Measurements from ENCODE around the gene TUBA8.
"Not testable (repeated sequence)": the region's sequence is repeated elsewhere in the genome, so short reads cannot be mapped to it uniquely, and the experiment has no call there.

The TUBA8 gene

GRCh38 chr22:18130699-18131429, 20.3 kb downstream of the TUBA8 start:
- no peak for DNase-seq (ENCODE audit: low read depth)

DNA sequence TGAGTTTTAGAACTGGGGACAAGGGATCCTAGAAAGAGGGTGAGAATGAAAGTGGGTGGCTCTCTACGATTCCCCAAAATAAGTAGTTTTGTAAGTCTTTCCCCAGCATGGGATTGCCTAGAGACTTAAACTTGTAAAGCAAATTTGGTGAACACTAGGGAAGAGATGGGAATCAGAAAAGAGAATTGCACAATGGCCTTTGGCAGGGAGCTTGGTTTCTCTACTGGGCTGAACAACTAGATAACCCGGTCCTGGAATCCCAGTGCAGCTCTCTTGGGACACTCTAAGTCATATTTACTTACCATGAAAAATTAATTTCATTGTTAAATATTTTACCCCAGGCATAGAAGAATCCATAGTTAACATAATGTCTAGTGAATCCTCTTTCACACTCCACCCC, 22.8 kb downstream of the TUBA8 start:
- DNase-seq (ENCODE audit: low read depth) = no peak

DNA sequence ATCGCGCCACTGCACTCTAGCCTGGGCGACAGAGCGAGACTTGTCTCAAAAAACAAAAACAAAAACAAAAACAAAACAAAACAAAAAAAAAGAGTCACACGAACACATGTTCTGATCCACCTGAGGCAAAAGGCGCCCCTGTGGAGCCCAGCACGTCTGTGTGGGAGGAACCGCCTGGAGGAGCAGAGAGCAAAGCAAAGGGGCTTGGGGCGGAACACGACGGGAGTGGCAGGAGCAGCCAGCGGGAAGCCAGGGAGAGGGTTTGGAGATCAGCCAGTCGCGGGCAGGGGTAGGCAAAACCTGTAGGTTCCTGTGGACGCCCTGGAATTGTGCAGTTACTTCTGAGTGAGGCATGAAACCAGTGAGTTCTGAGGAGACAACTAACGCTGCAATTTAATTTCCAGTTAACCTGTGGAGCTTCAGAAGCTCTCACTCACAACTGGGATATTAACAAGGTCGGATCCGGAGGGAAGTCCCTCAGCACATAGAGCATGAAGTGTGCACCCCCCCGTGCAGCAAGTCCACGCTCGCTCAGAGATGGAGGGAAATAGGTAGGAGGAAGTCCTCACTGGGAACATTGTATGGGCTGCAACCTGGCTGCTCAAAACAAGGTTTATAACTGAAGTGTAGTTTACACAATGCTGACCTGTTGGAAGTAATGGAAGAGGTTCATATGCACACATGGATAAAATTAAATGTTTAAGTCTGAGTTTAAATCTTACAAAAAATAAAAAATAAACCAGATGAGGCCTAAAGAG, 26.1 kb downstream of the TUBA8 start:
- DNase-seq (ENCODE audit: low read depth) = no peak

DNA sequence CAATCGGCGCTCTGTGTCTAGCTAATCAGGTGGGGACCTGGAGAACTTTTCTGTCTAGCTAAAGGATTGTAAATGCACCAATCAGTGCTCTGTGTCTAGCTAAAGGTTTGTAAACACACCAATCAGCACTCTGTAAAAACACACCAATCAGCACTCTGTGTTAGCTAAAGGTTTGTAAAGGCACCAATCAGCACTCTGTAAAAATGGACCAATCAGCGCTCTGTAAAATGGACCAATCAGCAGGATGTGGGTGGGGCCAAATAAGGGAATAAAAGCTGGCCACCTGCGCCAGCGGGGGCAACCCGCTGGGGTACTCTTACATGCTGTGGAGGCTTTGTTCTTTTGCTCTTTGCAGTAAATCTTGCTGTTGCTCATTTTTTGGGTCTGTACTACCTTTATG, 30.4 kb downstream of the TUBA8 start:
- not testable (repeated sequence) for DNase-seq (ENCODE audit: low read depth)

GRCh38 chr22:18144105-18144504, 33.5 kb downstream of the TUBA8 start:
- DNase-seq (ENCODE audit: low read depth) = no peak

DNA sequence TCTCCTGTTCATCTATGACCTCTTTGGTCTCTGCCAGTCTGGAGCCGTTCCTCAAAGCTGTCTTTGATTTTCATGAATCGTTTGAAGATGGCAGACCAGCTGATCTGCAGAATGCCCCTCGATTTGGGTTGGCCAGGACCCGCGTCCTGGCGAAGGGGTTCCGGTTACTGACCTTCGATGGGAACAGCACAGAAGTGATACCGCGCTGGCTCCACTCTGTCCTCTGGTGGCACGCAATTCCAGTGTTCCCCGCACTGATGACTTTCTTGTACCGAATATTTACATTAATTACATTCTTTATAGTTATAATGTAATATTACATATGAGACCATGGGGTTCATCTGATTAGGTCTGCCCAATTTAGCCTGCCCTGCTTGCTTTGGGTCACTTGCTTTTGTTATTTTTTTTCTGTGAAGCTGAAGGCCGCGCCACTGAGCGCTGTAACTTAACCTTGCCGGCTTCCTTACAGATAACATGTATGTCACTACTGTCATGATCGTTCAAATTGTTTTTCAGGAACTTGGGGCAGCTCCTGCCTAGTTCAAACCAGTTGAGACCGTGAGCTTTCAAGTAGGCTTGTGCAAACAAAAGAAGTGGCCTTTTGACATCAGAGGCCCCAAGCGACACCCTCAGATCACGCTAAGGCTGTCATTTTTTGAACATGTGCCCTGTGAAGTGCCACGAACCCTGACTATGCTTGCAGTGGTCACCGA, 35.2 kb downstream of the TUBA8 start:
- no peak for DNase-seq (ENCODE audit: low read depth)

DNA sequence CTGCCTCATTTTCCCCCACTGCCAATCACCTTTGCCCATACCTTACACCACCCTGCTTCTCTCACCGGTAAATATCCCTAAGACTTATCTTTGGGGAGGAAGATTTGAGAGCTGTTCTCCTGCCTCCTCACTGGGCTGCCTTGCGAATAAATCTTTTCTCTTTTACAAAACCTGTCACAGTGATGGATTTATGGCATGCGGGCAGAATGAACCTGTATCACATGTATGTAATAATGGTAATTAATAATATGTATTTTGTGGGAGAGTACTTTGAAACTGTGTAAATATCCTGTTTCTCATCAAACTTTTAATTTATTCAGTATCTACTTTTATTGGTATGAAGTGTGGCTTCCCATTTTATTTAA, 35.8 kb downstream of the TUBA8 start:
- DNase-seq (ENCODE audit: low read depth) = no peak

DNA sequence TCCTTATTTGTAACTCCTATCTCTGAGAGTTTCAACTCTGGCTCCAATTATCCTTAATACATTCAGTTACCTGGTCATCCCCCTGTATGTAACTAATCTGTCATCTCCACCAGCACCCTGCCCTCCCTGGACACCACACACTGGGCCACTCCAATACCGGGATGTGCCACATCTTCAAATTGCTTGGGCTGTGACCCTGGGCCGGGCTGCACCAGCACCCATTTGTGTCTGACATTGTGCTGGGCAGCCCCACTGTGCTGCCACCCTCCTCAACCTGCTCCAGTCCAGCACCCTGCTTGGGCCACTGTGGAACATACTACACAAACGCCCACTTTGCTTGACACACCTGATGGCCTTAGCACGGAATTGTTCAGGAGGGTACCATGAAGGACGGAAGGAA, 37.2 kb downstream of the TUBA8 start:
- no peak for DNase-seq (ENCODE audit: low read depth)

GRCh38 chr22:18148293-18148965, 37.8 kb downstream of the TUBA8 start:
- DNase-seq (ENCODE audit: low read depth) = no peak

DNA sequence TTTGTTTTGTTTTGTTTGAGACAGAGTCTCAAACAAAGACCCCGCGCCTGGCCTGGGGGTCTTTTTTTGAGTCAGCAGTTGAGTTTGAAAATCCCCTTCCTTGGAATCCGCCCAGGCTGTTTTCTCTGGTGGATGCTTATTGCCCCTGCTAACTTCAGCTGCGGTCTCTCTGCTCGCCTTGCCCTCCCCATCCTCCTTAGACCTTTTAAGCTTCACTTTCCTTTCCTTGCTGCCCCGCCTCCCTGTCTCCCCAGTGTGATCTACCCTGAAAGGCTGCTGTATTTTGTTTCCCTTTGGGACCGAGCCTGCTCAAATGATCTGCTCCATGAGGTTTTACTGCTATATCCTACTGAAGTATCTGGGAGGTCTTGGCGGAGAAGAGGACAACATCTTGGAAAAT, 41.9 kb downstream of the TUBA8 start:
- no peak for DNase-seq (ENCODE audit: low read depth)

- no peak for DNase-seq (ENCODE audit: low read depth)
Observed at GRCh38 chr22:18154821-18155390, 44.3 kb downstream of the TUBA8 start.

- not testable (repeated sequence) for DNase-seq (ENCODE audit: low read depth)
Observed at GRCh38 chr22:18155546-18155945, 44.9 kb downstream of the TUBA8 start.

DNA sequence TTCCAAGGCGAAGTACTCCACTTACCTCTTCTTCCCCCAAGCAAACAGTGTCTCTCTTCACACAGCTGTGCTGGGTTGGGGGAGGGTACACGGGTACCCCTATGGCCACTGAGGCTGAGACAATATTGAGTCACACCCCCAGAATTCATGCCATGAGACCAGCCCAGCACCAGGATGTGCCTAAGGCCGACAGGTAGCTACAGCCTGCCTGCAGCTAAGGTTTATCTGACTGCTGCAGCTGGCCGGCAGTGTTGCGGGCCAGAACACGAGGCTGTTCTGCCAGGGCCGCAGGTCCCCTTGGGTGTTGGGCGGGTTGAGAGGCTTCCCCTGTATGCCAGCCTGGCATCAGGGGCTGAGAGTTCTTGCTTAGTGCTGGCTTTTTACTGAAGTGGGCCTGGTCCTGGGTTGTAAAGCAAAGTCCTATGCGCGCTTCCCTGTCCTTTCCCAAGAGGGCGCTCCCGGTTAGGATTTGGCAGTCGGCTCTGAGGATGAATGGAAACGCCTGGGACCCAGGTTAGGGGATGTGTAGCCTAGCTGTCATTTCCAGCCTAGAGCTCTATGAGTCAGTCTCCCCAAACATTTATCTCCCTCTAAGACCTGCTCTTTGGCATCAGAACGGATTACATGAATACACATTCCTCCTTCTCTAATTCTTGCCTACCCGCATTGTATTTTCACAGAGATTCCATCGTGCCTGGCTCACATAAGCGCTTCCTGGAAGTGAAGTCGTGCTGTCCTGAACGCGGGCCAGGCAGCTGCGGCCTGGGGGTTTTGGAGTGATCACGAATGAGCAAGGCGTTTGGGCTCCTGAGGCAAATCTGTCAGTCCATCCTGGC, 46.5 kb downstream of the TUBA8 start:
- peak; percentile 83 for DNase-seq (ENCODE audit: low read depth)

GRCh38 chr22:18157714-18158028, 47.1 kb downstream of the TUBA8 start:
- DNase-seq (ENCODE audit: low read depth) = no peak

- not testable (repeated sequence) for DNase-seq (ENCODE audit: low read depth)
Observed at GRCh38 chr22:18160641-18161040, 50.0 kb downstream of the TUBA8 start.

DNA sequence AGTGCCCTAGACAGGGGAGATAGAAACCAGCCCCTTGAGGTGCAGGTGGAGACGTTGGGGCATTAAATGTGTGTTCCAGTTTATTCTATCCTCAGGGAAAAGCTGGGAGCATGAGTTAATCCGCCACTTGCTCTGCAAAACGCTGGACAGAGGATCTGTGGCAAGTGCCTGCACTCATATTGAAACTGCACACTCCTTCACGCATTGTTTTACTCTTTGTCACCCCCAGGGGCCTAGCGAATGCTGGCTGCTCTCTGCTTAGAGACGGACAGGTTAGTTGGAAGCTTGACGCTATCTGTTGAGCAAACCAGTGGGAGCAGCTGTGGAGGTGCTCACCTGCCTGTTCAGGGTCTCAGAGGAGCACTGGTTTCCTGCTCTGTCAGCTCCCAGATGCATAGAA, 53.2 kb downstream of the TUBA8 start:
- not testable (repeated sequence) for DNase-seq (ENCODE audit: low read depth)

GRCh38 chr22:18164584-18164983, 54.0 kb downstream of the TUBA8 start:
- not testable (repeated sequence) for DNase-seq (ENCODE audit: low read depth)

- not testable (repeated sequence) for DNase-seq (ENCODE audit: low read depth)
Observed at GRCh38 chr22:18165356-18165755, 54.7 kb downstream of the TUBA8 start.

DNA sequence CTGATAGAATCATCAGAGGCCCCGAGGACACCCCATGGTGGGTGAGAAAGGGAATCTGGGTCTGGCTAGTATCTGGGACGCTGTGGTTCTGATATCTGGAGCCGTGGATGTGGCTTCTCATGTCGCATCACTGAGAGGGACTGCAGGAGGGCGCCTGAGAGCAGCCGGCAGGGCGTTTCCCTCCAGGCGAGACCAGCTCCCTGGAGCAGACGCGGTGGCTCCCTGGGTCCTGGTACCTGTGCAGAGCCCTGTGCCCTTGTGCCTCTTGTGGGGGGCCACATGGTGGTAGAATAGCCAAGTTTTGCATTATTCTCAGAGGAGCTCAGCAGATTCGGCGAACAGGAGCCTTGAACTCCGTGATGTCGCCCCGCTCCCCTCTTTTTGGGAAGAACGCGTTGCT, 59.7 kb downstream of the TUBA8 start:
- not testable (repeated sequence) for DNase-seq (ENCODE audit: low read depth)

DNA sequence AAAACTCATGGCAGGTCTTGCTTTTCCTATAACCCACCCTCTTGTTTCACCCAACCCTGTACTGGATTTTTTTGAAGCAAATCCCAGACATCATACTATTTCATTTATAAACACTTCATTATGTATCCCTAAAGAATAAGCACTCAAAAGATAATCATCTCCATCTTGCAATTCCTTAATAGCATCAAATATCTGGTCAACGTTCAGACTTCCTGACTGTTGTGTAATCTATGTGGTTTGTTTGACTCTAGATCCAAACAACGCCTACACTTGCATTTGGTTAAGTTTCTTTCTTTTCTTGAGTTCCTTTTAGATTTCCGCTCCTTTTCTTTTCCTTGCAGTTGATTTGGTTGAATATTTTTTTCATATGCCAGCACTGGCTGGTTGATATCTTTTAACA, 61.6 kb downstream of the TUBA8 start:
- not testable (repeated sequence) for DNase-seq (ENCODE audit: low read depth)

DNA sequence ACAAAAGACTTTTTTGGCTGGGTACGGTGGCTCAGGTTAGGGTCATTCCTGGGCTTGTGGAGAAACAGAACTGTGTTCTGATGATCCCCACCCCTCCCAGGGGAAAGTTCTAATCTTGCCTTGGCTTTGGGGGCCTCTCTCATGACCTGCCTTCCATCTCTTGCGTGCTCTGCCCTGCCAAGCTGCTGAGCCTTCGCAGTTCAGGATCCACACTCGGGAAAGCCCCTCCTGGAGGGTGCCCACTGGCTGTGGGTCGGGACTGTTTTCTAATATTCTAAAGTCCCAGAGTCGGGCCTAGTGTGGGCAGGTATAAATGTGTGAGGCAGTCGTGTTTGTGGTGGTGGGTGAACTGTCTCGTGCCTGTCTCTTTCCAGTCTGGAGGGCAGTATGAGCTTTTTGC, 62.2 kb downstream of the TUBA8 start:
- not testable (repeated sequence) for DNase-seq (ENCODE audit: low read depth)

Data from fibroblast of the conjunctiva (primary cell).